Activated CD4-positive, alpha-beta T cell treated with anti-CD3 and anti-CD28 coated beads, Interleukin-2, amount 50 U/mL, for 24 hours (primary cell): ENCODE measurements around the gene CD177.
"Not testable (repeated sequence)": the region's sequence is repeated elsewhere in the genome, so short reads cannot be mapped to it uniquely, and the experiment has no call there.

Experiments used
- DNase-seq, 2 donors: peaks; one replicate each; pipeline ENCODE4 v3.0.0-alpha.2; 2020; ENCODE audit warnings: low read depth in 1 of 2, low spot score in 1 of 2

Gene CD177

DNA sequence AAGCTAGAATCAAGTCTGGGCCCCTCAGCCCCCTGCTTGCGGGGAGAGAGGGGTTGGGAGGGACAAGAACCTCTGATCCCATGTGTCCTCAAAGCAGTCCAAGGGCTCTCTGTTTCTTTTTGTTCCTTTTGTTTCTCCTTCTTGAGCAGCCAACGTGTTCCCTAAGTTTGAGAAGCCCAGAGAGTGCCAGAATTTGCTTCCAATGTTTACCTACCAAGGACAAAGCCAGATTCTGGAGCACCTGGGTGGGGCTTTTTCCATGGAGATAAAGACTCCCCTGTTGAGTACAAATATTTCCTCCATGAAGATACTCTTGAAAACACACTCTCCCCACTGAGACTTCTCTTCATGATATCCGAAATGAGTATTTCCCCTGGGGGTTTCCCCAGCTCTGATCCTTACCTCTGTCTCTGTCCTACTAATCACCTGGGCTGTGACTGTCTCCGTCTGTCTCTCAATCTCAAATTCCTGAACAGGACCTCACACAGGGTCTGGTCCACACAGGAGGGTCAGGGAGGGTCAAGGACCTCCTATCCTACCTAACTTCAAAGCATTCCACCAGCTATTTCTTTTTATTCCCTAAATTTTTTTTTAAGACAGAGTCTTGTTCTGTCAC lies 27.4 kb downstream of the CD177 start:
- DNase-seq, result no peak

DNA sequence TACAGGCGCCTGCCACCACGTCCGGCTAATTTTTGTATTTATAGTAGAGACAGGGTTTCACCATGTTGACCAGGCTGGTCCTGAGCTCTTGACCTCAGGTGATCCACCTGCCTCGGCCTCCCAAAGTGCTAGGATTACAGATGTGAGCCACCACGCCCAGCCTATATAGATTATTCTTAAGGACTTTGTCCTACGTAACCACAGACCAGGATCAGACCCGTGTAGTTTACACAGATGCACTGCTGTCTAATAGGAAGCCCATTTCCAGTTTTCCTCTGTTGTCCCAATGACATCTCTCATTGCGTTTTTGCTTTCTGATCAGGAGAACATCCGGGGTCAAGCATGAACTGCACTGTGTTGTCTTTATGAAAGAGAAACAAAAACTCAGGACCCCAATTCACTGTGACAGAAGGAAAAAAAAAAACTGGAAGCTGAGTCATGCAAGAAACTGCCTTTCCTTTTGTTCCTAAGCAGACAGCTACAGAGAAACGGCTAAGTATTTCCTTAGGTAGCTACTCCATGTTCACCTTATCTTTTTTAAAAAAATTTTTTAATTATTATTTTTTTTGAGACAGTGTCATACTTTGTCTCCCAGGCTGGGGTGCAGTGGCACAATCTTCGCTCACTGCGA lies 29.2 kb downstream of the CD177 start:
- DNase-seq, result not testable (repeated sequence)

DNA sequence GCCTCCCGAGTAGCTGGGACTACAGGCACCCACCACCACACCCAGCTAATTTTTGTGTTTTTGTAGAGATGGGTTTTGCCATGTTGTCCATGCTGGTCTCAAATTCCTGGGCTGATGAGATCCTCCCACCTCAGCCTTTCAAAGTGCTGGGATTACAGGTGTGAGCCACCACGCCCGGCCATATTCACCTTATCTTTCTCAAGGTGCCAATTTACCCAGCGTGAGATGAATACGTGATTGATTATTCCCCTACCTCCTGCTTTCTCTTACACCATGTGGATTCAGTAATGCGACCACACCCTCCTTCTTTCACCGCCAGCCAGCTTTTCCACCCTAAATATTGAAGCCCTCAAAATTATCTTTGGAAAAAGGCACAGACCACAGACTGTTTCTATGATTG lies 29.8 kb downstream of the CD177 start:
- DNase-seq, result not testable (repeated sequence)

DNA sequence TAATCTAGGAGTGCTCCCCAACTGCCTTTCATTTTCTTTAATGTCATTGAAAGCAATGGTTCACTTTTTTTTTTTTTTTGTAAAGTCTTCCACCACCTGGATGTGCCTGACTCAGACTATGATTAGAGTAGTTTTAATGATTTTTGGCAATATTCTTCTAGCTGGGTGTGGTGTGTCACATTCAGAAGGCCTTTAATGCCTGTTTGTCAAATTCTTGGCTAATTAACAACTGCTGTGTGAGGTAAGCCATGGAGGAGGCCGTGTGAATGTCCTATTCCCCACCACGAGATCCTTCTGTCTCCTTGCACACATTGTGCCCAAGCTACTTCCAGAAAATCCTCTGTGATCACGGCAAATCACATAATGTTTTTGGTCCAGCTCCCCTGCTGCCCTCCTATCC lies 30.3 kb downstream of the CD177 start:
- DNase-seq, result not testable (repeated sequence)

DNA sequence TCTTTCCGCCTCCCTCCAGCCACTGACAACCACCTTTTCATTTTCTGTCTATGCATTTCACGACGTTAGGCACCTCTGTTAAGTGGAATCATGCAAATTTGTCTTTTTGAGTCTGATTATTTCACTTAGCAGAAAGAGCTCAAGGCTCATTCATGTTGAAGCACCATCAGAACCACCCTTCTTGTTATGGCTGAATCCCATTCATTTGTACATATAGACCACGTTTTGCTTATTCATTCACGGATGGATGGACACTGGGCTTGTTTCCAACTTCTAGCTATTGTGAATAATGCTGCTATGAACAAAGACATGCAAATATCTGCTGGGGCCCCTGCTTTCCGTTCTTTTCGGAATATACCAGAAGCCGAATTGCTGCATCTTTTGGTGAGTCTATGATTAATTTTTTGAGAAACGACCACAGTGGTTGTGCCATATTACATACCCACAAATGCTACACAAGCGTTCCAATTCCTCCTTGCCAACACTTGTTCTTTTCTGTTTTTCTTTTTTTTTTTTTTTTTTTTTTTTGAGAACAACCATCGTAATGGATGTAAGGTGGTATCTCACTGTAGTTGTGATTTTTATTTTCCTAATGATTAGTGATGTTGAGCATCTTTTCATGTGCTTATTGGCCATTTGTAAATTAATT lies 37.5 kb downstream of the CD177 start:
- not testable (repeated sequence) for DNase-seq

DNA sequence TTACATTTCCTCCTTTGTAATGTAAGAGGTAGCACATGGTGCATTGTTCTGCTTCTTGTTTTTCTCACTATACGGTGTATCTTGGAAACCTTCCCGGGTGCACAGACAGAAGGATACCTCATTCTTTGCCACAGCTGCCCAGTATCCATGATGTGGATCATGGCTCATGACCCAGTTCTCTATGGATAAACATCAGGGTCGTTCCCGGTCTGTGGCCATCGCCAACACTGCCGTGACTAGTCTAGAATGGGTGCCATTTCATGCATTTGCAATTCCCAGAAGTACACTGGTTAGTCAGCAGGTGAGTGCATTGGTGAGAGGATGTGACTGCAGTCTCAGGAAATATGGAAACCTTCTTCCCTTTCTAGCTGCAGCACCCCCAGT lies 38.1 kb downstream of the CD177 start:
- not testable (repeated sequence) for DNase-seq

DNA sequence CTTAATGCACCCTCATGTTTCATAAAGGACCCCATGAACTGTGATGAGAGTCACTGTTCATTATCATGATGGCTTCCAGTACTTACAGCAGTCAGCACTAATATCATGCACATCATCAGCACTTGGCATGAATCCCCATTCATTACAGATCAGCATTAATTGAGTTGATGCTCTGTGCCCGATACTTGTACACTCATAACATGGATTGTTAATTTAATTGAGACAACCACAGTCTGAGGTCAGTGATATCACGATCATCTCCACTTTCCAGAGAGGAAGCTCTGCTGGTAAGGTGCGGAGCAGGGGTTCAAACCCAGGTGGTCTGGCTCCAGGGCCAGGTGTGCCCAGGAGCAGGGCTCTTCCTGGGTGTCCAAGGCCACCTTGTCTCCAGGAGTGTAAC lies 40.0 kb downstream of the CD177 start:
- not testable (repeated sequence) for DNase-seq

DNA sequence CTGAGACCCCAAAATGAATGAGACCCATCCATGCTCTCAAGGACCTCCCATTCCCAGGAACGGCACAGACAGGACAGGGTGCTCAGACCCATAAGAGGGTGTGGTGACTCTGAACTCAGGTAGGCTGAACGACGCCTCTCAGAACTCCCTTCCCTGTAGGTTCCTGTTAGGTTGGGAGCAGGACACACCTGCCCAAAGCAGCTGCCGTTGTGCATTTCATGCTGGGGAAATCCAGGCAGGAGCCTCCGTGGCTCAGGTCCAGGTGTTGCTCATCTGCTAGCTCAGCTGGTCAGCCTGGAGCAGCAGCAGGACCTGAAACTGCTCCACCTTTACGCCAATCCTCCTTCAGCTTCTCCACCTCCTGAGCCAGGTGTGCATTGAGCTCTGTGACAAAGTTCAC lies 42.1 kb downstream of the CD177 start:
- DNase-seq, result no peak

DNA sequence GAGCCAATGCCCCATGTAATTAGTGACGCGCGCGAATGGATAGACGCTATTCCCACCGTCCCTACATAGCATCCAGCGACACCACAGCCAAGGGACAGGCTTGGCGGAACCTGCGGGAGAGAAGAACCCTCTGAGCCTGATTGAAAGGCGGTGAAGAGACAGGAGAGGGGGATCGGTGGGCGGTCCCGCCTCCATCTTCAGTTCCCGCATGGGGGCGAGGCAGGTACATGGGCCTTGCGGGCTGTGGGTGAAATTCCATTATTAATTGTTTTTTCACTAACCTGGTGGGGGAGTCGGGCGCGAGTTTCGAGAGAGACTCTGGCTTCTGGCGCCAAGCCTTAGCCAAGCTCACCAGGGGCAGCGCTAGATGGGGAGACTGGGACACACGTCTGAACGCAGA lies 52.8 kb downstream of the CD177 start:
- DNase-seq, result no peak

DNA sequence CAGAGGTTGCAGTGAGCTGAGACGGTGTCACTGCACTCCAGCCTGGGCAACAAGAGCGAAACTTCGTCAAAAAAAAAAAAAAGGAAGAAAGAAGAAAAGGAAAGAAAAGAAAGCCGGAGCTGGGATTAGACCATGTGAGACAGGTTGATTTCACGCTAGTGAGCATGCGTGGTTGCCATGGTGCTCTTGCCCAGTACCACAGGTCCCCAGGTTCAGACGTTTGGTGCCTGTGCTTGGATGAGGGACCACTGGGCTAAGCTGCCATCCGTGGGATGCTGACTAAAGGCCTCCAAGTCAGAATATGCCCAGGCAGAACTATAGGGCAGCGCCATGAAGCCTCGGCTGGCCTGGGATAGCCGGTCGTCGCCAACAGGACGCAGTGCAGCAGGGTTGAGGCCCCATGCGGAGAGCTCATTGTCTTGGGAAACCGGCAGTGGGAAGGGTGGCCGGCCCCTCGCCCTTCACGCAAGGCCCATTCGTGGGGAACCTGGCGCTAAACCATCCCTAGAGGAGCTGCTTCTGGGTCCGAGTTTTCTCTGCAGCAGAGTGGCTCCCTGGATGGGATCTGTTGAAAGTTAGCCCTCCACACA lies 54.0 kb downstream of the CD177 start:
- no peak for DNase-seq

DNA sequence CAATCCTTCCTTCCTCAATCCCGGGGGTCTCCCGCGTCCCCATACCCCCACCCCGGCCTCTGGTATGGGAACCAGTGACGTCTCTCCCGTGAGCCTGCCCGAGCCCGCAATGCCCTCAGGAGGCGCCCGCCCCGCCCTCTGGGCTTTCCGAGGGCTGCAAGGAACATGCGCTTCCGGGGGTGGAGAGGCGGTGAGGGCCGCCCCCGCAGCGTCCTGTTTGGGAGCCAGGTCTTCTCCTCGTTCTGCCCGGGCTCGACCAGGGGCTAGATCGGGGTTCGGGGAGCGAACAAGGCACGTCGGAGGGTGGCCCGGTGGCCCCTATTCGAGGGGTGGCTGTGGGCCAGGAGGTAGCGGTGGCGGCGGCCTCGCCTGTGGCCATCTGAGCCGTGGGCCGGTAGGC lies 54.6 kb downstream of the CD177 start:
- no peak for DNase-seq

DNA sequence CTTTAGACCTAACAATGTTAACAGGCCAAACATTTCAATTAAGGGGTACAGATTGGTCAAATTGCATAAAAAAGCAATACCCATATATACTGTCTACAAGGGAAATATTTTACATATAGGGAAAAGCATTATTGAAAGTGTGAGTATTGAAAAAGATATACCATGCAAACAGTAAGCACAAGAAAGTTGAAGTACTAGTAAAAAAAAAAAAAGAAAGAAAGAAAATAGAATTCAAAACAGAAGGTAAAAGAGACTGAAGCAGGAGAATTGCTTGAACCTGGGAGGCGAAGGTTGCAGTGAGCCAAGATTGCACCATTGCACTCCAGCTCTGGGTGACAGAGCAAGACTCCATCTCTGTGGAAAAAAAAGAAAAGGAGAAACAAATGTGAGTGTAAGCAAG lies 55.9 kb downstream of the CD177 start:
- no peak for DNase-seq

DNA sequence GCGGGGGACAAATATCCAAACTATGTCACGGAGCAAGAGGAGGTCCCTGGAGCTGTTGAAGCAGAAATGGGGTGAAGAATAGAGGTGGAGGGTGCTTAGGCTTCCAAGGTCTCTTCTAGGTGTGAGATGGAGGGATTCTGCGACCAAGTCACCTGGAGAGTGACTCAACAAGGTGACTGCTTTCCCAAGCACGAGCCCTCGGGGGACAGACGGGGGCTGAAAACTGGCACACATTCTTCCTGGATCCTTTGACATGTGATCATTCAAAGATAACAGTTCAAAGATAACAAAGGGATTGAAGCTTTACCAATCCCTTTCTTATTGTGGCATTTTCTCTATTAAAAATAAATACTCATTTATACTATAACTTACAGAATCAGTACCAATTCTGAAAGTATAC lies 59.0 kb downstream of the CD177 start:
- no peak for DNase-seq
